Measurements from ENCODE around the gene ELP2.
"Not testable (repeated sequence)": the region's sequence is repeated elsewhere in the genome, so short reads cannot be mapped to it uniquely, and the experiment has no call there.

The ELP2 gene

GRCh38 chr18:36129300-36130038 lies at the start of gene ELP2, which contains the start of gene SLC39A6:
TSS of gene ELP2 (plus strand) at chr18:36129899. CDS start at chr18:36129934, 35 bp downstream.
TSS of gene SLC39A6 (minus strand) at chr18:36129340. CDS start at chr18:36127007, 2,333 bp downstream.
- H3K4me3 ChIP-seq (ENCODE audit: low read depth, low read length) = peak within 1 kb of the TSS; percentile 95
- no peak for TF ChIP-seq CTCF (IDR thresholded peaks at IDR 0.05; ENCODE audit: borderline replicate concordance, insufficient read depth, low read depth, low read length)

GRCh38 chr18:36081118-36081517 lies 48.6 kb upstream of the ELP2 start:
- H3K4me3 ChIP-seq (ENCODE audit: low read depth, low read length) = not testable (repeated sequence)

- H3K4me3 ChIP-seq (ENCODE audit: low read depth, low read length) = no peak overlapping the region
- no peak for TF ChIP-seq CTCF (IDR thresholded peaks at IDR 0.05; ENCODE audit: borderline replicate concordance, insufficient read depth, low read depth, low read length)
These were observed 46.0 kb upstream of the ELP2 start for GRCh38 chr18:36083729-36084128.

GRCh38 chr18:36085195-36085594 lies 44.5 kb upstream of the ELP2 start:
- H3K4me3 ChIP-seq (ENCODE audit: low read depth, low read length) = no peak overlapping the region
- no peak for TF ChIP-seq CTCF (IDR thresholded peaks at IDR 0.05; ENCODE audit: borderline replicate concordance, insufficient read depth, low read depth, low read length)

GRCh38 chr18:36086186-36086585 lies 43.5 kb upstream of the ELP2 start:
- H3K4me3 ChIP-seq (ENCODE audit: low read depth, low read length) = no peak overlapping the region
- TF ChIP-seq CTCF (IDR thresholded peaks at IDR 0.05; ENCODE audit: borderline replicate concordance, insufficient read depth, low read depth, low read length) = no peak

GRCh38 chr18:36088256-36088655 lies 41.4 kb upstream of the ELP2 start:
- no peak for TF ChIP-seq CTCF (IDR thresholded peaks at IDR 0.05; ENCODE audit: borderline replicate concordance, insufficient read depth, low read depth, low read length)
- H3K4me3 ChIP-seq (ENCODE audit: low read depth, low read length) = no peak overlapping the region

GRCh38 chr18:36089001-36089400 lies 40.7 kb upstream of the ELP2 start:
- TF ChIP-seq CTCF (IDR thresholded peaks at IDR 0.05; ENCODE audit: borderline replicate concordance, insufficient read depth, low read depth, low read length) = no peak
- H3K4me3 ChIP-seq (ENCODE audit: low read depth, low read length) = no peak overlapping the region

GRCh38 chr18:36092116-36092515 lies 37.6 kb upstream of the ELP2 start:
- H3K4me3 ChIP-seq (ENCODE audit: low read depth, low read length) = not testable (repeated sequence)

Measured in GM12875 (cell line).